ENCODE data around the gene SPOUT1.

Gene SPOUT1

DNA sequence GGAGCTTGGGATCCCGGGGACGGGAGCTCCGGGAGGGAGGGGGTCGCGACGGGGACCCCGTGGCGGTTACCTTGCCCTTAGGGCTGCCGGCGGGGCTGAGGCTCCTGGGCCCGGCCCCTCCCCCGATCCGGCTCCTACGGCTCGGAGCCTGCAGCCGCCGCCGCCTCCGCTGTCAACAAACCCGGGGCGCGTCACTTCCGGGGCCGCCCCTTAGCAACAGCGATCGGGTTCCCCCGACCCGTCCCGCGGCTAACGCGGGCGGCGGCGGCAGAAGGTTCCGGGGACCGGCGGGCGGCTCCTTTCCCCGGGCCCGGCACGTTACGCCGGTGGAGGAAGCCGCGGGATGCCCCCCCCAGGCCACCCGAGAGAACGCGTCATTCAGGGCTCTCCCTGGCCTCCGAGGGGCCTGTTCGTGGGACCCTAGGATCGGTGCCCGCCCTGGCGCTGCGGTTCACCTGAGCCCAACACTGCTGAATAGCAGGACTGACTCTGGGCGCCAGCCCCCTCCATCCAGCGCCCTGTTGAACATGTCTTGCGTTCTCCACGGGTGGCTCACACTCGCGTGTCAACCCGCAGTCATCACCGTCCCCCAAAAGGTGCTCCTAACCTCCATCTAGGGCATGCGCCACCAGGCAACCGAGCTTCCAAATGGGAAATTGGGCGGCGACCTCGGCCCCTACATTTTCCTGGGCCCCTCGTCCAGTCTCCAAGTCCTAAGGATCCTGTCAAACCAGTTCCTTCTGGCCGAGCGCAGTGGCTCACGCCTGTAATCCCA is 57.7 kb downstream of the SPOUT1 start, which contains the start of gene ZER1:
ZER1 (minus strand) TSS at position 183 of the 775 bp plus-strand sequence. CDS start 16,362 bp downstream, outside the sequence.
- DNase-seq (ENCODE audit: low spot score) = peak; percentile 98

DNA sequence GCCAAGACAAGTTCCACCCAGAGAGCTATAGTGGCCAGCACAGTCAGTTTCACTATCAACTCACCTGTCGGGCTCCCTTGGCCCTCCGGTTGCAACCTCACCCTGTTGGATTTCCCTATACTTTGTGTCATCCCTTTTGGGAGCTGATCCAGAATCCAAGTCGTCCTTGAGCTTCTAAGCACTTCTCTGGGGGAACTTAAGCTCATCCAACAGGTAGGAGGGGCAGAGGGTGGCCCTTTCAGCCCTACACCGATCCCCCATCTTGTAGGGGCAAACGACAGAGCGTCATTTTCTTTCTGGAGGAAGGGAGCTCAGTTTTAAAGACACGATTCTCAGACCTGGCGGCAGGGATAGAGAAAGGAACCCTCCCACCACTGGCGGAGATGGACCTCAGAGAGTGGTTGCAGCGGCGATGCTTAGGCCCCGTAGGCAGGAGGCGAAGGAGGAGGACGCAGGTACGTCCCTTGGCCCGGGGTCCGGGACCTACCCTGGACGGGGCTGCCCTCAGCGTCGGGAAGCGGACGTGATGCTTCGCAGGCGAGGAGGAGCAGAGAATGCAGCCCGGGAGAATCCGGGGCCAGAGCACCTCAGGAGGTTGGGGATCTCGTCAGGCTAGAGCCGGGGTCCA is 58.4 kb downstream of the SPOUT1 start:
- DNase-seq (ENCODE audit: low spot score) = no peak

GRCh38 chr9:128770286-128771030 is 59.1 kb downstream of the SPOUT1 start:
- no peak for DNase-seq (ENCODE audit: low spot score)

Data from AG08395 (cell line).